AG04449 (cell line): ENCODE results near the gene CASP8.
A peak's percentile ranks its signal among the peaks of the same experiment; 100 is the strongest.
"Not testable (repeated sequence)": the region's sequence is repeated elsewhere in the genome, so short reads cannot be mapped to it uniquely, and the experiment has no call there.

ENCODE experiments used
- CTCF ChIA-PET: fragments of 350-600 bp; formaldehyde crosslinking; extraction: SDS; loops from one replicate; lab custom pipeline; 2021; ENCODE audit warnings: antibody characterized with exemption; lab: Yijun Ruan, JAX
- POLR2A ChIA-PET: fragments of 400-600, 350-600 bp; formaldehyde crosslinking; extraction: SDS; loops from one replicate; lab custom pipeline; 2020; ENCODE audit warnings: antibody characterized with exemption, inconsistent platforms; lab: Yijun Ruan, JAX
- DNase-seq: peaks from one replicate; pipeline ENCODE4 v3.0.0-alpha.2; 2010; ENCODE audit warnings: low read depth, low spot score
- H3K4me3 ChIP-seq: 2 replicates; pipeline ENCODE4 v1.5.1; 2011; ENCODE audit warnings: low read depth, mild to moderate bottlenecking, control low read depth, low read length
- TF ChIP-seq, protein P1 (sequence below): IDR thresholded peaks from one replicate; pipeline ENCODE4 v1.5.1; 2011; ENCODE audit warnings: mild to moderate bottlenecking, moderate library complexity, low read length, control low read depth, inconsistent platforms; ENCODE audit not compliant: insufficient read depth; ENCODE audit errors: missing control alignments

CASP8 gene

DNA sequence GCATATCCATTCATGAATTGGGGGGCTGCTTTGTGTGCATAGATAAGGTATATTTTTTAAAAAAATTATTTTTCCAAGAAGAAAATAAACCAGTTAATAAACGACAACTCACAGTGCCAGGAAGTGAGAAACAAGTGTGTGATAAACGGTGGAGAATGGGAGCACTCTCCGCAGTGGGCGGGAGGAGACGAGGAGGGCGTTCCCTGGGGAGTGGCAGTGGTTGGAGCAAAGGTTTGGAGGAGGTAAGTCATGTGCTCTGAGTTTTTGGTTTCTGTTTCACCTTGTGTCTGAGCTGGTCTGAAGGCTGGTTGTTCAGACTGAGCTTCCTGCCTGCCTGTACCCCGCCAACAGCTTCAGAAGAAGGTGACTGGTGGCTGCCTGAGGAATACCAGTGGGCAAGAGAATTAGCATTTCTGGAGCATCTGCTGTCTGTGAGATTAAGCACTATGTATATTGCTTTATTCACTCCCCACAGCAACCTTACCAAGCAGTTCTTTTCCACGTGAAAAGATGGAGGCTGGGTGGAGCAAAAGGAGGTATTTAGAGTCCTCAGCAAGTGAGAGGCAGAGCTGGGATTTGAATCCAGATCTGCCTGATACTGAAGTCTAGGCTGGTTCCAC, 27.0 kb upstream of the CASP8 start:
- POLR2A ChIA-PET = no interaction called here
- no peak overlapping the region for H3K4me3 ChIP-seq
- CTCF ChIA-PET = interaction anchor here (0.7 to 3.2 kb wide), 26 partner anchors 9 to 465 kb away, joined by 3 to 63 read pairs (median 7); partner anchors contain the start of genes CASP10, FLACC1 and MPP4
- DNase-seq = no peak
- TF ChIP-seq, protein P1, sequence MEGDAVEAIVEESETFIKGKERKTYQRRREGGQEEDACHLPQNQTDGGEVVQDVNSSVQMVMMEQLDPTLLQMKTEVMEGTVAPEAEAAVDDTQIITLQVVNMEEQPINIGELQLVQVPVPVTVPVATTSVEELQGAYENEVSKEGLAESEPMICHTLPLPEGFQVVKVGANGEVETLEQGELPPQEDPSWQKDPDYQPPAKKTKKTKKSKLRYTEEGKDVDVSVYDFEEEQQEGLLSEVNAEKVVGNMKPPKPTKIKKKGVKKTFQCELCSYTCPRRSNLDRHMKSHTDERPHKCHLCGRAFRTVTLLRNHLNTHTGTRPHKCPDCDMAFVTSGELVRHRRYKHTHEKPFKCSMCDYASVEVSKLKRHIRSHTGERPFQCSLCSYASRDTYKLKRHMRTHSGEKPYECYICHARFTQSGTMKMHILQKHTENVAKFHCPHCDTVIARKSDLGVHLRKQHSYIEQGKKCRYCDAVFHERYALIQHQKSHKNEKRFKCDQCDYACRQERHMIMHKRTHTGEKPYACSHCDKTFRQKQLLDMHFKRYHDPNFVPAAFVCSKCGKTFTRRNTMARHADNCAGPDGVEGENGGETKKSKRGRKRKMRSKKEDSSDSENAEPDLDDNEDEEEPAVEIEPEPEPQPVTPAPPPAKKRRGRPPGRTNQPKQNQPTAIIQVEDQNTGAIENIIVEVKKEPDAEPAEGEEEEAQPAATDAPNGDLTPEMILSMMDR = no peak

DNA sequence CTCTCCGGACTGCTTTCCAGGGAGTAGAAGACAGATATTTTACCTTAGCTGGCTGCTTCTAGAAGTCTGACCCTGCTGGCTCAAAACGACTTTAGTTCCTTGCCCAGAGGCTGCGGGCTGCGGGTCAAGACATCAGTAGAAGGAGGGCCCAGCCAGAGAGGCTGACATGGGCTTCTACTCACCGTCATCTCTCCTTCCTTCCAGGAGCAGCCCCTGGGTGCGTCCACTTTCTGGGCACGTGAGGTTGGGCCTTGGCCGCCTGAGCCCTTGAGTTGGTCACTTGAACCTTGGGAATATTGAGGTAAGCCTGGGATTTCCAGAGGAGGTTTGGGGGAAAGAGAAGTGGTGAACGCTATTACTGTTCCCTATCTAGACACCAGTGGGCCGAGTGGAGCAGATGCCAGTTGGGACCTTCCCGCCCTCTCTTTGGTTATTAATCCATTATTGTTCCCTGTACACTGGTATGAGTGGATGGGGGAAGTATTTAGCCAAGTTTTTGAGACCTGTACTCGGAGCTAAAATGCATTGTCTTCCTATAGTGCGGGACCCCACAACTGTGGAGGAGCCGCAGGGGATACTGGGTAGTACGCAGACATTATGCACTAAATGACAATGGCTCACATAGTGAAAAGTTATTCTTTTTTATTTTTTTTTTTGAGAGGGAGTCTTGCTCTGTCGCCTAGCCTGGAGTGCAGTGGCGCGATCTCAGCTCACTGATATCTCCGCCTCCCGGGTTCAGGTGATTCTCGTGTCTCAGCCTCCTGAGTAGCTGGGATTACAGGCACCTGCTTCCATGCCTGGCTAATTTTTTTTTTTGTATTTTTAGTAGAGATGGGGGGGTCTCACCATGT, 26.3 kb upstream of the CASP8 start:
- no peak overlapping the region for H3K4me3 ChIP-seq
- DNase-seq = no peak
- ChIA-PET POLR2A (interaction anchor here (0.6 to 0.8 kb wide), 2 partner anchors 235 to 385 kb away, joined by 3 to 4 read pairs; a partner anchor contains a TSS), CTCF (interaction anchor here (0.6 to 3.2 kb wide), 12 partner anchors 13 to 428 kb away, joined by 3 to 63 read pairs (median 14); partner anchors contain the start of gene CASP10)
- TF ChIP-seq, protein P1 = no peak

DNA sequence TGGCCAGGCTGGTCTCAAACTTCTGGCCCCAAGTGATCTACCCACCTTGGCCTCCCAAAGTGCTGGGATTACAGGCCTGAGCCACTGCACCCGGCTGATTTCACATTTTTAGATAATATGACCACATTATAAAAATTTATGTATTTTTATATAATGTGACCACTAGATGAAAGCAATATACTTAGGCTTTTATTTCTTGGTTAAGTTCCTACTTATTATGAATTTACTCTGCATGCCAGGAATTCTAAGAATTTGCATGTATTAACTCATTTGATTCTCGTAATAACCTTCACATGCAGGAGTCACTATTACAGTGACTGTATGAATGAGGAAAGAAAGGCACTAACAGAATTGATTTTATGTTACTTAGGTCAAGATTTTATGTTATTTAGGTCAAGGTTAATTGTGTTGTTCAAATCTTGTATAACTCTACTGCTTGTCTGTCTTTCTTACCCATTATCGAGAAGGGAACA, 25.6 kb upstream of the CASP8 start:
- POLR2A ChIA-PET = interaction anchor here (0.6 to 0.8 kb wide), 2 partner anchors 234 to 384 kb away, joined by 3 to 4 read pairs; a partner anchor contains a TSS
- TF ChIP-seq, protein P1 = no peak

DNA sequence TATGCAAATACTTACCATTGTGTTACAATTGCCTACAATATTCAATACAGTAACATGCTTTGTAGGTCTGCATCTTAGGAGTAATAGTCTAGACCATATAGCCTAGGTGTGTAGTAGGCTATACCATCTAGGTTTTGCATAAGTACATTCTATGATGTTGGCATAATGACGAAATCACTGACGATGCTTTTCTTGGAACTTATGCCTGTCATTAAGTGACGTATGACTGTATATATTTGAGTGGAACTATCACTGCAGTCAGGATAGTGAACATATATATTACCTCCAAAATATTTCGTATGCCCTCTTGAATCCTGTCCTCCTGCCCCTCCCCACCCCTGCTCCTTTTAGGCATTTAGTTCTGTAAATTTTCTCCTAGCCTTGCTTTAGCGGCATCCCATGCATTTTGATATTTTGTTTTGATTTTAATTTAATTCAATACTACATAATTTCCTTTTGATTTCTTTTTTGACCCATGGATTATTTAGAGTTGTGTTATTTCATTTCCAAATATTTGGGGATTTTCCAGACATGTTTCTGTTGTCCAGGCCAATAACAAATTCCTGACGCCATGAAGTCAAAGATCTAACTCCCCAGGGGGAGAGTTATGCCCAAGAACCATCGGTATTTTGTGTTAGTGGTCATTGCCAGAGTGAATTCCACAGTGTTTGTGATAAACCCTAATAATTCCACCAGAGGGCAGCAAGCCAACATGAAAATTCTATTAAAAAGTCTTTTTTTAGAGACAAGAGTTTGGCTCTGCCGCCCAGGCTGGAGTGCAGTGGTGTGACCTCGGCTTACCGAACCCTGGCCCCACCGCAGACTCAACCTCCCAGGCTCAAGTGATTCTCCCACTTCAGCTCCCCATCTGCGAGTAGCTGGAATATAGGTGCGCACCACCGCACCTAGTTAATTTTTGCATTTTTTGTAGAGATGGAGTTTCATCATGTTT, 24.2 kb upstream of the CASP8 start:
- DNase-seq = peak; percentile 68
- POLR2A ChIA-PET = no interaction called here
- TF ChIP-seq, protein P1 = peak; percentile 28
- no peak overlapping the region for H3K4me3 ChIP-seq
- CTCF ChIA-PET = interaction anchor here (0.6 to 2.5 kb wide), 20 partner anchors 15 to 471 kb away, joined by 3 to 50 read pairs (median 4); a partner anchor contains a TSS

More for the DNA sequence above, 25.6 kb upstream of the CASP8 start:
- DNase-seq = no peak
- no peak overlapping the region for H3K4me3 ChIP-seq
- CTCF ChIA-PET = interaction anchor here (0.7 to 3.2 kb wide), 3 partner anchors 130 to 218 kb away, joined by 3 to 34 read pairs (median 4); no protein-coding TSS in a partner anchor

DNA sequence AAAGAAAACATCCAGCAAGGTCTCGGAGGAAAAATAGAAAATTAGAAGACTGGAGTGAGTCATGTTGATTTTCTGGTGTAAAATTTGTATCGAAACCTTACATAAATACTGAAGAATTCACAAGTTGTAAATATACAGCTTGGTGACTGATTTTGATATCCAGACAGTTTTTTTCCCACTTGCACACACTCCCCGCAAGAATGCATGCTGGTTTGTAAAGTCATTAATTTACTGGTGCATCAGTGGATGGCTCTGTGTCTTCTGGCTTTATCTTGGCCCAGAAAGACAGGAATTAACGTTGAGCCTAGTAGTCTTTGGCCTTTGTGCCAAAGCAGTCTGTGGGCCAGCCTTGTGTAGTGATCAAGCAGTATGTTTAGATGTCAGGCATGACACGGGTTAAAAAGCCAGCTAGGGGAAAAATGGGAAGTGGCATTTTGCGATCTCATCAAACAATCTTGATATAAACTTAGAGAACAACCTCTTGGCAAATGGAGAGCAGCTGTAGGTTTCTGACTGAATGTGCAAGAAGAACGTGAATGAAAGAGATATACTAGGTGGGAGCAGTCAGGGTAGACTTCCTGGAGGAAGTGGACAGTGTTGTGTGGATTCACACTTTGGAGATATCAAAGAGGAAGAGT, 22.7 kb upstream of the CASP8 start:
- no peak for DNase-seq
- POLR2A ChIA-PET = interaction anchor here (0.6 kb wide), 1 partner anchor 155 kb away, joined by 3 read pairs; no protein-coding TSS in a partner anchor
- H3K4me3 ChIP-seq = no peak overlapping the region
- TF ChIP-seq, protein P1 = no peak
- CTCF ChIA-PET = interaction anchor here (0.7 to 2.5 kb wide), 9 partner anchors 13 to 470 kb away, joined by 3 to 50 read pairs (median 4); no protein-coding TSS in a partner anchor

DNA sequence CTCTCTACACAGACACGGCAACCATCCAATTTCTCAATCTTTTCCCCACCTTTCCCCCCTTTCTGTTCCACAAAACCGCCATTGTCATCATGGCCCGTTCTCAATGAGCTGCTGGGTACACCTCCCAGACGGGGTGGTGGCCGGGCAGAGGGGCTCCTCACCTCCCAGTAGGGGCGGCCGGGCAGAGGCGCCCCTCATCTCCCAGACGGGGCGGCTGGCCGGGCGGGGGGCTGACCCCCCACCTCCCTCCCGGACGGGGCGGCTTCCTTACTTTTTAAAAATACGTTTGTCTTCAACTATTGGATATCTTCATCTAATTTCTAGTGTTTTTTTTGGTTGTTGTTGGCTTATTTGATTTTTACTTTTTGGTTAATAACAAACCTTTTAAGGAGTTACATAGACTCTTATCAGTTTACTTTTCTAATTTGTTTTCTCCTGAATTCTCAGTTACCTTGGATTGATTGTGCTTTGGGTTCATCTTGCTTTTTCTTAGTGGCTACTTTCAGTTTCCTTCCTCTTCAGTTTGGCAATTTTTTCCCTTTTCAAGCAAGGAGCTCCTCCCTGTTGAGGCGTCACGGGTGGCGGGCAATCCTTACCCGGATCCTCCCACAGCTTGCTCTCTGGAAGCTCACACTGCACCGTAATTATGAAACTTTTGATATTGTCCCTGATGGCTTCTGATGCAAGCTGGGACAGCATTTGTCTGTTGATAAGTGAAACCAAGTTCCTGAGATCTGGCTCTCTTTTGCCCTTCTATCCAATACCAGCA, 21.0 kb upstream of the CASP8 start:
- DNase-seq, POLR2A ChIA-PET, H3K4me3 ChIP-seq: not testable (repeated sequence)
- CTCF ChIA-PET = interaction anchor here (1.0 to 1.1 kb wide), 2 partner anchors 9 to 124 kb away, joined by 3 to 4 read pairs; no protein-coding TSS in a partner anchor
